Measurements from ENCODE around the gene PHB1. TPM values are rescaled to one million over a fixed set of nuclear protein-coding genes. Genes with fewer than 3 reads are reported as not detected.
"Not testable (repeated sequence)": the region's sequence is repeated elsewhere in the genome, so short reads cannot be mapped to it uniquely, and the experiment has no call there.

The PHB1 gene
- total RNA-seq, 1 experiment from 2014 or later: 367 TPM

DNA sequence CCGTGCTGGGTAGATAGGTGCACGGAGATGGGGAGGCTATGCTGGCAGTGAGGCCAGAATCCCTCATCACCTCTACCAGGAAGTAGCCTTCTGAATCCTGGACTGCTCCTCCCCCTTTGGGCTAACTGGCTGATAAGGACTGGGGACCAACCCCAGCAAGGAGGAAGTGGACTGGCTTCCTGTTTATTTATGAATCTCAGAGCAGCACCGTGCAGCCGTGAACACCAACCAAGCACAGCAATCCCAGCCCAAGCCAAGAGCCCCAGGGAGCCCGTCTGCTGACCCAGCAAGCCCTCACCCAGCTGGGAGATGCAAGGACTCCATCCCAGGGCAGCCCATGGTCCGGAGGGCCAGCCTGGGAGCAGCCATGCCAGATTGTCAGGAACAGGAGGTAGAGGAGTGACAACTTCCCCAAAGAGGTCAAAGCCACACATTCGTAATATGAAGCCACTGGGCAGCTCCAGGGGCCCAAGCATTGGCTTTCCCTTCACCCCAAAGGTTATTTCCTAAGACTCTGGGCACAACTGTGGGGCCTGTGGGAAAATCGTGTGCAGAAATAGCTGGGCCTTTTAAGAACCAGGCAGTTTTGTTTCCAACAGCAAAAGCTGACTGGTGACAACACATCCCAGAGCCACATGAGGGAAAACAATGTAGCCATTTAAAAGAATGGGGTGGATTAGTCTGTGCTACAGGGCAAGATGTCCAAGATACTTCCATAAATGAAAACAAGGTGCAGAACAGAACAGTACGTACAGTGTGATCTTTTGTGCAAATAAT lies 23.9 kb downstream of the PHB1 start:
- no peak for DNase-seq (ENCODE audit: low read depth, low spot score)
- Histone ChIP-seq H3K9me3 (ENCODE audit: control insufficient read depth, insufficient read depth, low read depth, low read length) (no peaks in the 10 kb centered on the region), H3K4me1 (ENCODE audit: control insufficient read depth, insufficient read depth, low read length) (peaks cover 7% of the 10 kb centered on the region), H3K27ac (ENCODE audit: low read length) (peak overlapping the region; percentile 11; the same call in 1 of the 2 replicates), H3K4me3 (ENCODE audit: low read depth in 2 of 2, low read length in 2 of 2) (no peak overlapping the region), H3K27me3 (ENCODE audit: control insufficient read depth, insufficient read depth, low read length) (no peaks in the 10 kb centered on the region), H3K36me3 (ENCODE audit: control insufficient read depth, insufficient read depth, low read length) (no peaks in the 10 kb centered on the region)
- ChIA-PET POLR2A (no interaction called here), CTCF (no interaction called here)
- no peak for ATAC-seq
- intact Hi-C loops (cut with micrococcal nuclease; ENCODE audit: unreplicated experiment) (no loop called here), in situ Hi-C loops (cut with HindIII; ENCODE audit: low pct_unique_long_range_greater_than_20kb, low sequenced_read_pairs) (no loop called here)
- no peak for TF ChIP-seq REST (IDR thresholded peaks at IDR 0.05; ENCODE audit: insufficient read depth in 1 of 2, low read depth in 2 of 2, low read length in 1 of 2)
- no peak for TF ChIP-seq SIN3A (IDR thresholded peaks at IDR 0.05; ENCODE audit: borderline replicate concordance, insufficient read depth, low read depth, low read length)
- no peak for TF ChIP-seq POLR2AphosphoS5 (IDR thresholded peaks at IDR 0.05; ENCODE audit: low read depth, low read length)
- no peak for TF ChIP-seq TCF7L2 (IDR thresholded peaks at IDR 0.05; ENCODE audit: low read depth, low read length)
- TF ChIP-seq, protein P1, sequence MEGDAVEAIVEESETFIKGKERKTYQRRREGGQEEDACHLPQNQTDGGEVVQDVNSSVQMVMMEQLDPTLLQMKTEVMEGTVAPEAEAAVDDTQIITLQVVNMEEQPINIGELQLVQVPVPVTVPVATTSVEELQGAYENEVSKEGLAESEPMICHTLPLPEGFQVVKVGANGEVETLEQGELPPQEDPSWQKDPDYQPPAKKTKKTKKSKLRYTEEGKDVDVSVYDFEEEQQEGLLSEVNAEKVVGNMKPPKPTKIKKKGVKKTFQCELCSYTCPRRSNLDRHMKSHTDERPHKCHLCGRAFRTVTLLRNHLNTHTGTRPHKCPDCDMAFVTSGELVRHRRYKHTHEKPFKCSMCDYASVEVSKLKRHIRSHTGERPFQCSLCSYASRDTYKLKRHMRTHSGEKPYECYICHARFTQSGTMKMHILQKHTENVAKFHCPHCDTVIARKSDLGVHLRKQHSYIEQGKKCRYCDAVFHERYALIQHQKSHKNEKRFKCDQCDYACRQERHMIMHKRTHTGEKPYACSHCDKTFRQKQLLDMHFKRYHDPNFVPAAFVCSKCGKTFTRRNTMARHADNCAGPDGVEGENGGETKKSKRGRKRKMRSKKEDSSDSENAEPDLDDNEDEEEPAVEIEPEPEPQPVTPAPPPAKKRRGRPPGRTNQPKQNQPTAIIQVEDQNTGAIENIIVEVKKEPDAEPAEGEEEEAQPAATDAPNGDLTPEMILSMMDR (IDR thresholded peaks at IDR 0.05): no peak
- no TSS peak for BruUV-seq (replicated peaks)

GRCh38 chr17:49389514-49390347 lies 25.0 kb downstream of the PHB1 start:
- intact Hi-C loops (cut with micrococcal nuclease; ENCODE audit: unreplicated experiment); H3K36me3 ChIP-seq (ENCODE audit: control insufficient read depth, insufficient read depth, low read length); H3K4me1 ChIP-seq (ENCODE audit: control insufficient read depth, insufficient read depth, low read length); H3K27me3 ChIP-seq (ENCODE audit: control insufficient read depth, insufficient read depth, low read length); H3K9me3 ChIP-seq (ENCODE audit: control insufficient read depth, insufficient read depth, low read depth, low read length); BruUV-seq (replicated peaks); ATAC-seq; DNase-seq (ENCODE audit: low read depth, low spot score); H3K4me3 ChIP-seq (ENCODE audit: low read depth in 2 of 2, low read length in 2 of 2); POLR2A ChIA-PET: not testable (repeated sequence)
- in situ Hi-C loops (cut with HindIII; ENCODE audit: low pct_unique_long_range_greater_than_20kb, low sequenced_read_pairs): loop anchor here (5.0 kb wide), 1 partner anchor 97 kb away; no protein-coding TSS in a partner anchor
- CTCF ChIA-PET: interaction anchor here (0.5 kb wide), 1 partner anchor 22 kb away, joined by 9 read pairs; no protein-coding TSS in a partner anchor
- H3K27ac ChIP-seq (ENCODE audit: low read length): peak overlapping the region; percentile 11; the same call in 1 of the 2 replicates
